GM12864 (cell line): Measurements from ENCODE around the gene MFRP.

Source experiments
- DNase-seq: peaks from one replicate; pipeline ENCODE4 v3.0.0-alpha.2; 2011; ENCODE audit warnings: low read depth
- H3K4me3 ChIP-seq: 2 replicates; pipeline ENCODE4 v1.5.1; 2011; ENCODE audit warnings: mild to moderate bottlenecking, low read depth, low read length, control low read depth
- TF ChIP-seq, protein P1 (sequence below): IDR thresholded peaks from 2 replicates; pipeline ENCODE4 v1.5.1; 2011; ENCODE audit warnings: low read depth, mild to moderate bottlenecking, moderate library complexity, low read length, control low read depth, inconsistent platforms; ENCODE audit errors: missing control alignments

The MFRP gene

DNA sequence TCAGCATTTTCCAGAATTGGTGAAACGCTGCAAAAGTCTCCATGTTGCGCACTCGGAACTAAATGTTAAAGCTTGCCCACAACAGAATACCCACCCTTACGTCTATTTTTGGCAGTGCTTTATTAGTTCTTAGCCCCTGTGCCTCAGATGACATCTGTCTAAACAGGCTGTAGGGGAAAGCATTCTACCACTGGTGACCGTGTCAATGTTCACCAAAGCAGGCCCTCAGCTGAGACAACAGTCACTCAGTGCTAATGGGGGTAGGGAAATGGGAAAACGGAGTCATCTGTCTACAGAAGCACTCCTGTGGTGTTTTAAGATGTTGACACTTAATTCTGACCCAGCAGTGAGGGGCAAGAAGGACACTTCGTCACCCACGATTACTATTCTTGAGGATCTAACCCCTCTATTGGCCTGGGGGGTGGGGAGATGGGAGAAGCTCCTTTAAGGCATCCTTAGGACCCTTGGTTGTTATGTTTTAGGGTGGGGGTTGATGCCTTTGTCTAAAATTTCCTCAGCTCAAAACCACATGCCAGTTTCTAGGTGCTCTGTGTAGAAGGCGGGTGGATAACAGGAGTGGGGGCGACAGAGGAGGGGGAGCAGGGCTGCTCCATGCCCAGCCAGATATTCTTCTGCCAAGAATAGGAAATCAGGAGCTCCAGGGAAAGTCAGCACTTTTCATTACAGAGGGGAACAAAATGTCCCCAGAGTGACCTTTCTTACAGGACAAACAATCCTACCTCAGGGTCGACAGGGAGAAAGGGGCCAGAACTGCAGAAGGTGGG is 15.6 kb upstream of the MFRP start:
- H3K4me3 ChIP-seq = no peak overlapping the region
- TF ChIP-seq, protein P1, sequence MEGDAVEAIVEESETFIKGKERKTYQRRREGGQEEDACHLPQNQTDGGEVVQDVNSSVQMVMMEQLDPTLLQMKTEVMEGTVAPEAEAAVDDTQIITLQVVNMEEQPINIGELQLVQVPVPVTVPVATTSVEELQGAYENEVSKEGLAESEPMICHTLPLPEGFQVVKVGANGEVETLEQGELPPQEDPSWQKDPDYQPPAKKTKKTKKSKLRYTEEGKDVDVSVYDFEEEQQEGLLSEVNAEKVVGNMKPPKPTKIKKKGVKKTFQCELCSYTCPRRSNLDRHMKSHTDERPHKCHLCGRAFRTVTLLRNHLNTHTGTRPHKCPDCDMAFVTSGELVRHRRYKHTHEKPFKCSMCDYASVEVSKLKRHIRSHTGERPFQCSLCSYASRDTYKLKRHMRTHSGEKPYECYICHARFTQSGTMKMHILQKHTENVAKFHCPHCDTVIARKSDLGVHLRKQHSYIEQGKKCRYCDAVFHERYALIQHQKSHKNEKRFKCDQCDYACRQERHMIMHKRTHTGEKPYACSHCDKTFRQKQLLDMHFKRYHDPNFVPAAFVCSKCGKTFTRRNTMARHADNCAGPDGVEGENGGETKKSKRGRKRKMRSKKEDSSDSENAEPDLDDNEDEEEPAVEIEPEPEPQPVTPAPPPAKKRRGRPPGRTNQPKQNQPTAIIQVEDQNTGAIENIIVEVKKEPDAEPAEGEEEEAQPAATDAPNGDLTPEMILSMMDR = no peak
- no peak for DNase-seq

- DNase-seq = no peak
- no peak overlapping the region for H3K4me3 ChIP-seq
- TF ChIP-seq, protein P1 = no peak
Measured at GRCh38 chr11:119361056-119361787, 14.7 kb upstream of the MFRP start.

- TF ChIP-seq, protein P1 = no peak
- no peak overlapping the region for H3K4me3 ChIP-seq
- DNase-seq = no peak
Measured at GRCh38 chr11:119359365-119360214, 13.1 kb upstream of the MFRP start.

DNA sequence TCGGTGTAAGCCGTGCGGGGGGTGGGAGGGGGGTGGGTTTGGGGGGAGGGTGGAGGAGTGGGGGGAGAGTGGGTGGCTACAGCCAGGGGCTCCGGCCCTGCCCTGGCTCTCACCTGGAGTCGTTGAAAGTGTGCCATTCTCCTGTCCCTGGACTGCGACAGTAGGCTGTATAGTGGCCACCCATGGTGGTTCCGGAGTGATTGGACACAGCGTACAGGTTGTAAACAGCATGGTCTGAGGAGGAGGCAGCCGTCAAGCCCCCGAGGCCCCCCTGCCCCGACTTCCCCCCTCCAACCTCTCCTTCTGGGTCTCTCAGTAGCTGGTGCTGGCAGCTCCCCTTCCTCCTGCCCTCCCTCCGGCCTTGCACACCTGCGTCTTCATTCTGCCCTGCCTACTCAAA is 10.6 kb upstream of the MFRP start:
- no peak for DNase-seq
- H3K4me3 ChIP-seq = no peak overlapping the region
- TF ChIP-seq, protein P1 = no peak

DNA sequence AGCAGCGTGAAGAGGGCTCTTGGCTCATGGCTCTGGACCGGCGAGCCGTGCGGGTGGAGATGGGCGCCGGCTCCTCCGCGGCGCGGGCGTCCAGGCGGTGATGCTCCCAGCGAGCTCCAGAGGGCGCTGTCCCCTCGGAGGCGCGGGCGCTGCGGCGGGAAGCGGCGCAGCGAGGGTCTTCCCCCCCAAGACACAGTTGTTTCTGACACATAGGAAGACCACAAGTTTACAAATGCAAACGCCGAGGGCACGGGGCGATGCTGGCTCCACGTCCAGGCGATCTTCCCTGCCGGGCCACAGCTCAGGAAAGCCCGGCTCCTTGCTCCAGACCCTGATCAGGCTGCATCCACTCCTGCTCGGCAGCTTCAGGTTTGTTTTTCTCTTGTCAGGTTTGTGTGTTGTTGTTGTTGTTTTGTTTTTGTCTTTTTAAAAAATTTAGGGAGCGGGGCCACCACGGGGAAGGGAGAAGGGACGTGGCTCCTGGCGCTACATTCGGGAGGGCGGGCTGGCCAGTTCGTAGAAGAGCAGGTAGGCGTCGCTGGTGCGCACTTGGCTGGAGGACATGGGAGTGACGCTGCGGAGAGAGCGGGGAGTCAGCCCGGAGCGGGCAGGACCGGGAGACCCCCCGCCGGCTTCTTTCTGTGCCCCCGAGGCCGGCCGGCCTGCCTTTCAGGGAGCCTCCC is 10.0 kb upstream of the MFRP start:
- no peak for DNase-seq

More for the DNA sequence above, 10.0 kb upstream of the MFRP start:
- TF ChIP-seq, protein P1 = peak; percentile 90
- peak overlapping the region; percentile 34 for H3K4me3 ChIP-seq
